HepG2 (cell line): ENCODE measurements around the gene RARA. TPM values are rescaled to one million over a fixed set of nuclear protein-coding genes. Genes with fewer than 3 reads are reported as not detected.

Experiments used
- BRD4 ChIP-seq: sonication (generic); formaldehyde crosslinking; IDR thresholded peaks from 2 replicates; pipeline ENCODE4 v1.4.0; 2020; ENCODE audit warnings: missing genetic modification reagents
- JUN ChIP-seq: sonication (generic); formaldehyde crosslinking; IDR thresholded peaks from 2 replicates; pipeline ENCODE4 v1.4.0; 2020; ENCODE audit warnings: mild to moderate bottlenecking, missing genetic modification reagents
- MEF2D ChIP-seq: sonication (generic); formaldehyde crosslinking; IDR thresholded peaks from 2 replicates; pipeline ENCODE4 v1.5.1; 2020; ENCODE audit warnings: mild to moderate bottlenecking, missing genetic modification reagents
- MYC ChIP-seq: sonication (generic); formaldehyde crosslinking; IDR thresholded peaks from 2 replicates; pipeline ENCODE4 v1.9.0; 2021; ENCODE audit warnings: missing genetic modification reagents, borderline replicate concordance
- RAD21 ChIP-seq: fragments of 450-650 bp; formaldehyde crosslinking; IDR thresholded peaks from 2 replicates; pipeline ENCODE4 v1.5.0; 2020; ENCODE audit warnings: mild to moderate bottlenecking
- RARA ChIP-seq: IDR thresholded peaks from 2 replicates; pipeline ENCODE4 v1.6.1; 2016; ENCODE audit warnings: missing genetic modification reagents, missing compliant biosample characterization
- RERE ChIP-seq: IDR thresholded peaks from 2 replicates; pipeline ENCODE4 v1.6.1; 2016; ENCODE audit warnings: low read depth, missing genetic modification reagents, missing compliant biosample characterization
- SAFB2 ChIP-seq: sonication (generic); formaldehyde crosslinking; IDR thresholded peaks from 2 replicates; pipeline ENCODE4 v1.5.1; 2020; ENCODE audit warnings: missing genetic modification reagents, low read depth, mild to moderate bottlenecking, borderline replicate concordance
- TERF1 ChIP-seq: sonication (generic); formaldehyde crosslinking; IDR thresholded peaks from 2 replicates; pipeline ENCODE4 v1.8.0; 2022; ENCODE audit warnings: mild to moderate bottlenecking, missing genetic modification reagents, moderate library complexity
- ZBTB38 ChIP-seq: sonication (generic); formaldehyde crosslinking; IDR thresholded peaks from 2 replicates; pipeline ENCODE4 v1.5.1; 2020; ENCODE audit warnings: mild to moderate bottlenecking, missing genetic modification reagents
- ZFAT ChIP-seq: sonication (generic); formaldehyde crosslinking; conservative IDR thresholded peaks from 2 replicates; pipeline ENCODE4 v1.8.1; 2023; ENCODE audit warnings: missing genetic modification reagents, inconsistent platforms
- ZNF232 ChIP-seq: sonication (generic); formaldehyde crosslinking; IDR thresholded peaks from 2 replicates; pipeline ENCODE4 v1.4.0; 2020; ENCODE audit warnings: missing genetic modification reagents, borderline replicate concordance
- ZNF546 ChIP-seq: sonication (generic); formaldehyde crosslinking; conservative IDR thresholded peaks from 2 replicates; pipeline ENCODE4 v1.8.1; 2023; ENCODE audit warnings: mild to moderate bottlenecking, missing genetic modification reagents
- ZNF547 ChIP-seq: sonication (generic); formaldehyde crosslinking; IDR thresholded peaks from 2 replicates; pipeline ENCODE4 v1.5.1; 2020; ENCODE audit warnings: mild to moderate bottlenecking, missing genetic modification reagents
- ZNF607 ChIP-seq: sonication (generic); formaldehyde crosslinking; IDR thresholded peaks from 2 replicates; pipeline ENCODE4 v1.5.1; 2020; ENCODE audit warnings: missing genetic modification reagents, mild to moderate bottlenecking, borderline replicate concordance
- ZNF788 ChIP-seq: sonication (generic); formaldehyde crosslinking; IDR thresholded peaks from 2 replicates; pipeline ENCODE4 v1.5.0; 2020; ENCODE audit warnings: mild to moderate bottlenecking, missing genetic modification reagents, borderline replicate concordance
- ZNF800 ChIP-seq: sonication (generic); formaldehyde crosslinking; IDR thresholded peaks from 2 replicates; pipeline ENCODE4 v1.4.0; 2020; ENCODE audit warnings: missing genetic modification reagents
- polyA plus RNA-seq, 8 experiments: library from polyadenylated mRNA; depleted of rRNA in 3 of 8; stranded (reverse) in 7 of 8; unstranded in 1 of 8; fragments of >200 nt; fragmentation: Illumina TruSeq in 4 of 8; extraction: Trizol in 4 of 8; gene quantifications; 2 replicates each; pipeline versions ENCODE4 v1.2.1 to v1.2.3, GENCODE V29; 2011 to 2016; ENCODE audit warnings: low read depth in 4 of 8, missing spikeins in 1 of 8, mixed read lengths in 1 of 8; ENCODE audit not compliant: insufficient read depth in 1 of 8
- total RNA-seq, 5 experiments: library from RNA; depleted of rRNA; stranded (reverse); fragments of >200 nt; fragmentation: Illumina TruSeq; extraction: Trizol; gene quantifications; 2 replicates each; pipeline ENCODE4 v1.2.3, GENCODE V29; 2016; ENCODE audit warnings: low read depth in 1 of 5

Gene RARA
- total and polyA plus RNA-seq, 2 of the 13 experiments (the other 11 are each of a cell fraction or from before 2014, with no cell fraction given): 6.4 to 8.6 TPM

GRCh38 chr17:40363111-40363827 is 54.3 kb downstream of the RARA start (continued):
- TF ChIP-seq ZNF607 (CRISPR knock-in tag) (0 out of 2 replicates have a peak, but pooled peaks have one; percentile 14), MEF2D (CRISPR knock-in tag) (no peak), RARA (CRISPR knock-in tag) (no peak), ZFAT (CRISPR knock-in tag) (no peak), TERF1 (CRISPR knock-in tag) (no peak), ZNF547 (CRISPR knock-in tag) (no peak), ZNF232 (0 out of 2 replicates have a peak, but pooled peaks have one; percentile 35), JUN (no peak), ZNF800 (peak; percentile 93), MYC (CRISPR knock-in tag) (0 out of 2 replicates have a peak, but pooled peaks have one; percentile 10), ZNF546 (CRISPR knock-in tag) (0 out of 2 replicates have a peak, but pooled peaks have one; percentile 63), BRD4 (no peak), ZNF788 (peak; percentile 13), RAD21 (CRISPR knock-in tag) (no peak), RERE (CRISPR knock-in tag) (no peak), SAFB2 (CRISPR knock-in tag) (no peak), ZBTB38 (CRISPR knock-in tag) (peak; percentile 50)
